SJSA1 (cell line): ENCODE results near the gene UNC5CL. TPM values are rescaled to one million over a fixed set of nuclear protein-coding genes. Genes with fewer than 3 reads are reported as not detected.

Experiments used
- DNase-seq, 2 experiments: peaks; one replicate each; pipeline ENCODE4 v3.0.0-alpha.2; 2015 to 2020; ENCODE audit warnings: low spot score in 2 of 2, low read depth in 1 of 2
- H3K27ac ChIP-seq: fragments of 250-450 bp; sonication (Bioruptor Pico); 2 replicates; pipeline ENCODE4 v1.5.1; 2020; ENCODE audit warnings: mild to moderate bottlenecking, moderate library complexity
- H3K27me3 ChIP-seq: fragments of 250-450 bp; sonication (Bioruptor Pico); replicated peaks from 2 replicates; pipeline ENCODE4 v1.5.1; 2020; ENCODE audit warnings: mild to moderate bottlenecking, moderate library complexity
- H3K36me3 ChIP-seq: fragments of 250-450 bp; sonication (Bioruptor Pico); 2 replicates; pipeline ENCODE4 v1.5.1; 2020; ENCODE audit warnings: mild to moderate bottlenecking
- H3K4me1 ChIP-seq: fragments of 250-450 bp; sonication (Bioruptor Pico); replicated peaks from 2 replicates; pipeline ENCODE4 v1.6.1; 2021; ENCODE audit warnings: mild to moderate bottlenecking
- H3K4me3 ChIP-seq: fragments of 250-450 bp; sonication (Bioruptor Pico); 2 replicates; pipeline ENCODE4 v1.5.1; 2020; ENCODE audit warnings: mild to moderate bottlenecking
- H3K9me3 ChIP-seq: fragments of 250-450 bp; sonication (Bioruptor Pico); replicated peaks from 2 replicates; pipeline ENCODE4 v1.5.1; 2020; ENCODE audit warnings: mild to moderate bottlenecking
- total RNA-seq: library from RNA; depleted of rRNA; stranded (reverse); fragments of >200 nt; shearing (Covaris generic); gene quantifications from 2 replicates; pipeline ENCODE4 v1.2.3, GENCODE V29; 2014

The UNC5CL gene
- total RNA-seq, 1 experiment from 2014 or later, result not detected

- no peak for DNase-seq
- no peaks in the 10 kb centered on the region for H3K36me3 ChIP-seq
- no peaks in the 10 kb centered on the region for H3K27me3 ChIP-seq
- H3K9me3 ChIP-seq, result no peaks in the 10 kb centered on the region
- no peak overlapping the region for H3K27ac ChIP-seq
- H3K4me1 ChIP-seq, result no peaks in the 10 kb centered on the region
- no peak overlapping the region for H3K4me3 ChIP-seq
Measured at GRCh38 chr6:41055149-41055548, 16.1 kb upstream of the UNC5CL start.

- Histone ChIP-seq H3K4me1 (no peaks in the 10 kb centered on the region), H3K4me3 (no peak overlapping the region), H3K27ac (no peak overlapping the region), H3K27me3 (no peaks in the 10 kb centered on the region), H3K36me3 (no peaks in the 10 kb centered on the region), H3K9me3 (no peaks in the 10 kb centered on the region)
- no peak for DNase-seq
Measured at GRCh38 chr6:41054511-41054910, 15.5 kb upstream of the UNC5CL start.

- Histone ChIP-seq H3K9me3 (no peaks in the 10 kb centered on the region), H3K4me1 (no peaks in the 10 kb centered on the region), H3K27ac (no peak within 1 kb of the TSS), H3K36me3 (no peaks in the 10 kb centered on the region), H3K27me3 (no peaks in the 10 kb centered on the region), H3K4me3 (no peak within 1 kb of the TSS)
- no peak for DNase-seq
Measured at GRCh38 chr6:41053041-41053440, 14.0 kb upstream of the UNC5CL start, which contains the start of gene APOBEC2. Gene APOBEC2 (plus strand): TSS chr6:41053202. CDS start chr6:41053348, 146 bp downstream.

- Histone ChIP-seq H3K9me3 (no peaks in the 10 kb centered on the region), H3K36me3 (no peaks in the 10 kb centered on the region), H3K27ac (no peak overlapping the region), H3K4me1 (no peaks in the 10 kb centered on the region), H3K4me3 (no peak overlapping the region), H3K27me3 (no peaks in the 10 kb centered on the region)
- DNase-seq, result no peak
Measured at GRCh38 chr6:41051873-41052272, 12.9 kb upstream of the UNC5CL start.

DNA sequence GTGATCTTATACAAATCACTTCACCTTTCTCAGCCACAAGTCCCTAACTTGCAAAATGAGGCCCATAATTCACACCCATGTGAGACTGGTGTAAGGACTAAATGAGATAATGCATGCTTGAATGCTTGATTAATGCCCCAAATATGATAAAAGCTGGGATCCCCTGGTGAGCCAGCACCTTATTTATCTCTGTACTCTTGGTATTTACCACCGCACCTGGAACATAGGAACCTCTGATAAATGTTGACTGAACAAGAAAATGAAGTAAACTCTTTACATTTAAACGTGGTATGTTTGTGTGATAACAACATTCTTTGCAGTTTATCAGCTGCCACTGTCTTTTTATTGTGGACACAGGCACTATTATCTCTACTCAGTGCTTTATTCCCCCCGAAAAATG lies 11.5 kb upstream of the UNC5CL start:
- no peak overlapping the region for H3K27ac ChIP-seq
- H3K9me3 ChIP-seq, result no peaks in the 10 kb centered on the region
- H3K27me3 ChIP-seq, result no peaks in the 10 kb centered on the region
- DNase-seq, result no peak
- no peak overlapping the region for H3K4me3 ChIP-seq
- no peaks in the 10 kb centered on the region for H3K36me3 ChIP-seq
- H3K4me1 ChIP-seq, result no peaks in the 10 kb centered on the region

DNA sequence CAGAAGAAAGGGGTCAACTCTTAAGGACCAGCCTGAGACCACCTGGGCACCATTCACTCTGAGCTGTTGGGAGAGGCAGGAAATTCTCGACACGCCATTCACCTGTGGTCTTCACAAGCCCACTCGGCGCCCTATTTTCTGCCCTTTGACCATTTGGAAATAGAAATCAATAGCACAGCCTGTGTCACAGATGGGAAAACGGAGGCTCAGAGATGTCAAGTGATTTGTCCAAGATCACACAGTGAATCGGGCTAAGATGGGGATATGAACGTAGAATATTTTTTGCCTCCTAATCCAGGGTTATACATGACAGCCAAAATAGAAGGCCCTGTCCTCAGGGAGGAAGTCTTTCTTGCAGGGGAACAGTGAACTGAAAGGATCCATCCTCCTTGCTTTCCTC lies 10.9 kb upstream of the UNC5CL start:
- H3K27ac ChIP-seq, result no peak overlapping the region
- H3K4me3 ChIP-seq, result no peak overlapping the region
- no peak for DNase-seq
- H3K27me3 ChIP-seq, result no peaks in the 10 kb centered on the region
- H3K9me3 ChIP-seq, result no peaks in the 10 kb centered on the region
- no peaks in the 10 kb centered on the region for H3K36me3 ChIP-seq
- no peaks in the 10 kb centered on the region for H3K4me1 ChIP-seq

DNA sequence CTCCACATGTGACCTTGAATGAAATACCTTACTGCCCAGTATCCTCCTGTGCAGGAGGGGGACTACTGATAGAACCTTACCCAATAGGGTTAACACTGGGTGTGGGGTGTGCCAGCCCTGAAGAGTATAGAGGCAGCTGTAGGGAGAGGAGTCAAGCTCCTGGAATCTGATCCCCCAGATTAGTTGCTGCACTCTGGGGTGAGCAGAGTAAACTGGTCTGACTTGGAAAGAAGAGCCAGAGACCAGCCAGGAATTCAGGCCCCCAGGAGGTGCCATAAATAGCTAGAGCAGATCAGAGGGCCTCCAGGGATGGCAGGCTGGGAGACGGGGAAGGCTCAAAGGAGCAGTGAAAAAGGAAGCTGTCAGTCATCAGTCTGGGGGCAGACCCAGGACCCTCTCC lies 10.5 kb upstream of the UNC5CL start:
- H3K9me3 ChIP-seq, result no peaks in the 10 kb centered on the region
- no peaks in the 10 kb centered on the region for H3K36me3 ChIP-seq
- no peak for DNase-seq
- H3K4me1 ChIP-seq, result no peaks in the 10 kb centered on the region
- H3K4me3 ChIP-seq, result no peak overlapping the region
- H3K27ac ChIP-seq, result no peak overlapping the region
- H3K27me3 ChIP-seq, result no peaks in the 10 kb centered on the region

GRCh38 chr6:41047745-41048732 lies 9.0 kb upstream of the UNC5CL start:
- Histone ChIP-seq H3K27ac (no peak overlapping the region), H3K27me3 (no peaks in the 10 kb centered on the region), H3K4me1 (no peaks in the 10 kb centered on the region), H3K9me3 (no peaks in the 10 kb centered on the region), H3K4me3 (no peak overlapping the region), H3K36me3 (no peaks in the 10 kb centered on the region)
- DNase-seq, result no peak

DNA sequence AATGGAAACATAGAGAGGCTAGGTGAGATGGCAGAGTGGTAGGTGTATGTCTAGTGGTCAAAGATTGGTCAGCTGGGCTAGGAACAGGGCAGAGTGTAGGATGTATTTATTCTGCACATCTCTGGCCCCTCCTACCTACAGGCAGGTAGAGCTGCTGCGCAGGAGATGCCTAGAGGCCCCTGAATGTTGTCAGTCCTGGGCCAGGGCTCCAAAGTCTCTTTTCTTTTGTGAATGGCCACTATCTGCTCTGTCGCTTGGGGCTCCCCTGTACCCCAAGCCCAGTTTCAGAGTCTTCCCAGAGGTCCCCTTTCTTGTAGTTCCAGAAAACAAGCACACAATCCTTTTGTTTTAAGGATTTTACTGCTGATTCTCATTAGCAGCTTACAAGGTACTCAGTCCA lies 8.3 kb upstream of the UNC5CL start:
- DNase-seq, result no peak
- no peak overlapping the region for H3K4me3 ChIP-seq
- H3K9me3 ChIP-seq, result no peaks in the 10 kb centered on the region
- H3K36me3 ChIP-seq, result no peaks in the 10 kb centered on the region
- H3K27ac ChIP-seq, result no peak overlapping the region
- H3K27me3 ChIP-seq, result no peaks in the 10 kb centered on the region
- no peaks in the 10 kb centered on the region for H3K4me1 ChIP-seq

GRCh38 chr6:41046084-41046483 lies 7.1 kb upstream of the UNC5CL start:
- Histone ChIP-seq H3K9me3 (no peaks in the 10 kb centered on the region), H3K4me3 (no peak overlapping the region), H3K4me1 (no peaks in the 10 kb centered on the region), H3K27ac (no peak overlapping the region), H3K27me3 (no peaks in the 10 kb centered on the region), H3K36me3 (no peaks in the 10 kb centered on the region)
- no peak for DNase-seq

DNA sequence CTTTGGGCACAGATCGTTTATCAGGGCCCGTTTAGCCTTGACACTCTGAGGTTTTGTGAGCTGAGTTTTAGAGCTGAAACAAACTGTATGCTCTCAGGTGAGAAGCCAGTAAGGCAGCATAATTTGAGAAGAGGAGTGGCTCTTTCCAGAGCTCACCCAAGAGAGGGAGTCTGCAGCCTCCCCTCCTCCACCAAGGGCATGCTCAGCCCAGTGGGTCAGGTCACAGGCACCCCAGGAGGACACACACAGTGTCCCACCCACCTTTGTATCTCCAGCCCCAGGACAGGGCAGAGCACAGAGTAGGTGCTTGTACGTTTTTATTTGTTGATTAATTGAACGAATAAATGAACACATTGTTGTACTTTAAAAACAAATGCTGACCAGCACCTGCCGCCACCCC lies 6.6 kb upstream of the UNC5CL start:
- no peaks in the 10 kb centered on the region for H3K9me3 ChIP-seq
- H3K4me1 ChIP-seq, result peaks cover 3% of the 10 kb centered on the region; the same call in 1 of the 2 replicates
- no peak for DNase-seq
- no peak overlapping the region for H3K4me3 ChIP-seq
- no peaks in the 10 kb centered on the region for H3K27me3 ChIP-seq
- H3K36me3 ChIP-seq, result no peaks in the 10 kb centered on the region
- no peak overlapping the region for H3K27ac ChIP-seq

DNA sequence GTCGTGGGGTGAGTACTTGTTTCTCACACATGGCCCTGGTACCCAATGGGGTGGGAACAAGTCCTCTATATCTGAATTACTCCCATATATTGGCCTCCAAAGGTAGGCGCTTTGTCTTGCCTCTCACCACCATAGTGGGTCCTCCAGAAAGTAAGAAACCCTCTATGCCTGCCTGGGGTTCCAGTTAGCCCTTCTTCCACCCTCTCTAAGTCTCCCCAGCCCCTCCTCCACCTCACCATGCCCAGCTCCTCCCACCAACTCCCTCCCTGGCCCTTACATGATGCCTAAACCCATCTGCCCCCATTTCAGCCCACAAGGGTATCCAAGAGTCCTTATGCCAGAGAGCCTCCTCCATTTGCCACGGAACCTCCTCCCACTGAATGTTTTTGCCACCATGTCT lies 4.1 kb upstream of the UNC5CL start:
- H3K27ac ChIP-seq, result no peak overlapping the region

DNA sequence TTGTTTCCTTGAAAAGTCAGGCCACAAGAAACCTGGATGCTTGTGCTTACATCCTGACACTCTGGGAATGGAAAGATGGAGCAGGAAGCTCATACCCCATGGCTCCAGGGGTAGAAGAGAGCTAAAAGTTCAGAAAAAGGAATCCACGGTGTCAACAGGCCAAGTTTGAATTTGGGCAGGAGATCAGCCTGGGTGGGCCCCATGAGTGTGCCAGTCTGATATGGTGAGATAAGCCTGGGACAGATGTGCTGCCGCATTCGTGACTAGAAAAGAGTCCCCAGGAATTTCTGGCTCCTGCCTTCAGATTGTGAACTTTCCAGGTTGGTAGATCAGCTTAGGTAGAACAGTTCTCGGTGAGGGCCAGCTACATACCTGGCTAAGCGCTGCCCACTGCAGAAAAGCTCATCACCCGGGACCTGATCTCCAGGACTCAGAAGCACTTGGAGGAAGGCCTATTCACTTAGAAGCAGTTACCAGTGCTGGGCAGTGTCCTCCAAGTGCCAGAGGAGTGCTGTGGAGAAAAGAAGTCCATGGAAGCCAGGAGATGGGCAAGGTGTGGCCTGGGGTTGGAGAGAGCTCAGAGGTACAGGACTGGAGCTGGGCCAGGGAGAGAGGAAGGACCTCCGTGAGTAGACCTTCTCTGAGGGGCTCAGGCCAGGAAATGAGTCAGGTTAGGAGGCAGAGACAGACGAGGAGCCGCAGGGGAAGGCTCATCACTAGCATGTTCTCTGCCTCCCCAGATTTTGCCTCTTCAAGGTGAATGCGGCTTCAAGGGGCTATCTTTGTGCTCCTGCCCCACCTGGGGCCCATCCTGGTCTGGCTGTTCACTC lies 3.4 kb upstream of the UNC5CL start, which contains the start of gene TSPO2:
TSS of gene TSPO2 (plus strand) at position 242 of the 830 bp plus-strand sequence. CDS start at position 761, 519 bp downstream.
- Histone ChIP-seq H3K27ac (no peak within 1 kb of the TSS), H3K27me3 (no peaks in the 10 kb centered on the region), H3K4me3 (no peak within 1 kb of the TSS), H3K36me3 (no peaks in the 10 kb centered on the region), H3K4me1 (peaks cover 5% of the 10 kb centered on the region; the same call in 1 of the 2 replicates), H3K9me3 (no peaks in the 10 kb centered on the region)
- DNase-seq, result no peak

More for the DNA sequence above, 4.1 kb upstream of the UNC5CL start:
- Histone ChIP-seq H3K27me3 (no peaks in the 10 kb centered on the region), H3K36me3 (no peaks in the 10 kb centered on the region), H3K4me3 (no peak overlapping the region), H3K4me1 (peaks cover 5% of the 10 kb centered on the region; the same call in 1 of the 2 replicates), H3K9me3 (no peaks in the 10 kb centered on the region)
- DNase-seq, result no peak
